C4-2B (cell line): Measurements from ENCODE around the gene SASS6.

ENCODE experiments used
- H3K27ac ChIP-seq: fragments of 450-650 bp; 2 replicates; pipeline ENCODE4 v1.5.1; 2017
- CTCF ChIP-seq: fragments of 450-650 bp; conservative IDR thresholded peaks from 2 replicates; pipeline ENCODE4 v1.5.1; 2017; ENCODE audit warnings: mild to moderate bottlenecking
- ZFX ChIP-seq: fragments of 450-650 bp; IDR thresholded peaks from 2 replicates; pipeline ENCODE4 v1.6.1; 2017

SASS6 gene

GRCh38 chr1:100037927-100038659 lies 94.6 kb downstream of the SASS6 start:
- H3K27ac ChIP-seq, result peak overlapping the region; percentile 99
- TF ChIP-seq ZFX, result peak; percentile 98
- no peak for TF ChIP-seq CTCF

- H3K27ac ChIP-seq, result peak overlapping the region; percentile 99
- TF ChIP-seq CTCF, result no peak
- no peak for TF ChIP-seq ZFX
Measured at GRCh38 chr1:100037656-100037926, 95.1 kb downstream of the SASS6 start.

- TF ChIP-seq CTCF (no peak), ZFX (no peak)
Measured at GRCh38 chr1:100036718-100037655, 95.7 kb downstream of the SASS6 start.

GRCh38 chr1:100035214-100035613 lies 97.5 kb downstream of the SASS6 start:
- TF ChIP-seq ZFX, result no peak
- TF ChIP-seq CTCF, result no peak

More at GRCh38 chr1:100036718-100037655, 95.7 kb downstream of the SASS6 start:
- peak overlapping the region; percentile 99 for H3K27ac ChIP-seq

GRCh38 chr1:100034470-100034869 lies 98.3 kb downstream of the SASS6 start:
- no peak overlapping the region for H3K27ac ChIP-seq
- TF ChIP-seq ZFX (no peak), CTCF (peak; percentile 59)

More at GRCh38 chr1:100035214-100035613, 97.5 kb downstream of the SASS6 start:
- no peak overlapping the region for H3K27ac ChIP-seq
